PC-9 (cell line): Measurements from ENCODE around the gene LARGE1. TPM values are rescaled to one million over a fixed set of nuclear protein-coding genes. Genes with fewer than 3 reads are reported as not detected.

ENCODE experiments used
- BruUV-seq: library from RNA; stranded (reverse); fragments of 400-500 nt; replicated peaks from 2 replicates; lab custom pipeline; 2021; lab: Mats Ljungman, UMichigan
- CTCF ChIA-PET: fragments of 300-600 bp; sonication (Branson Sonifier 250); formaldehyde crosslinking; loops from one replicate; lab custom pipeline; 2022; ENCODE audit warnings: antibody characterized with exemption; lab: Charles Lee
- POLR2A ChIA-PET: fragments of 300-600 bp; sonication (Branson Sonifier 250); formaldehyde crosslinking; loops from one replicate; lab custom pipeline; 2022; ENCODE audit warnings: antibody characterized with exemption; ENCODE audit not compliant: unreplicated experiment; lab: Charles Lee
- DNase-seq, 2 experiments: peaks; one replicate each; pipeline versions ENCODE4 v3.0.0 to v3.0.0-alpha.2; 2015 to 2022; ENCODE audit warnings: mixed read lengths in 1 of 2
- H2AFZ ChIP-seq: fragments of 200-600 bp; sonication (generic); 2 replicates; pipeline ENCODE4 v1.8.1; 2017; ENCODE audit warnings: antibody characterized with exemption
- H3F3A ChIP-seq: fragments of 200-600 bp; sonication (generic); 2 replicates; pipeline ENCODE4 v1.8.1; 2017; ENCODE audit warnings: antibody characterized with exemption, mild to moderate bottlenecking, low read depth; ENCODE audit not compliant: insufficient read depth
- H3K27ac ChIP-seq: fragments of 200-600 bp; sonication (generic); 2 replicates; pipeline ENCODE4 v1.6.1; 2016; ENCODE audit warnings: mixed run types
- H3K27me3 ChIP-seq: fragments of 200-600 bp; sonication (generic); 2 replicates; pipeline ENCODE4 v1.6.1; 2016; ENCODE audit warnings: low read depth, mixed run types; ENCODE audit not compliant: insufficient read depth
- H3K36me3 ChIP-seq: fragments of 200-600 bp; sonication (generic); 2 replicates; pipeline ENCODE4 v1.6.1; 2016; ENCODE audit warnings: low read depth, mixed run types
- H3K4me1 ChIP-seq: fragments of 200-600 bp; sonication (generic); replicated peaks from 2 replicates; pipeline ENCODE4 v1.6.1; 2016; ENCODE audit warnings: mixed run types; ENCODE audit not compliant: insufficient read depth
- H3K4me2 ChIP-seq: fragments of 200-600 bp; sonication (generic); 2 replicates; pipeline ENCODE4 v1.6.1; 2017; ENCODE audit warnings: mixed run types
- H3K4me3 ChIP-seq: fragments of 200-600 bp; sonication (generic); 2 replicates; pipeline ENCODE4 v1.6.1; 2016; ENCODE audit warnings: mixed run types
- H3K79me2 ChIP-seq: fragments of 200-600 bp; sonication (generic); 2 replicates; pipeline ENCODE4 v1.6.1; 2017; ENCODE audit warnings: low read depth, mixed run types
- H3K9me2 ChIP-seq: fragments of 200-600 bp; sonication (generic); 2 replicates; pipeline ENCODE4 v1.8.1; 2017; ENCODE audit warnings: mild to moderate bottlenecking; ENCODE audit not compliant: insufficient read depth
- H3K9me3 ChIP-seq: fragments of 200-600 bp; sonication (generic); 2 replicates; pipeline ENCODE4 v1.8.1; 2016; ENCODE audit warnings: low read depth; ENCODE audit not compliant: insufficient read depth
- H4K20me1 ChIP-seq: fragments of 200-600 bp; sonication (generic); 2 replicates; pipeline ENCODE4 v1.8.1; 2017; ENCODE audit not compliant: insufficient read depth
- CTCF ChIP-seq: fragments of 200-600 bp; sonication (generic); conservative IDR thresholded peaks from 2 replicates; pipeline ENCODE4 v1.6.1; 2017; ENCODE audit warnings: mixed run types, antibody characterized with exemption, mild to moderate bottlenecking, moderate library complexity
- EZH2 ChIP-seq: fragments of 200-600 bp; sonication (generic); IDR thresholded peaks from 2 replicates; pipeline ENCODE4 v1.8.0; 2017; ENCODE audit warnings: antibody characterized with exemption, low read depth
- intact Hi-C: fragments of 100-400 bp; cut with micrococcal nuclease; formaldehyde crosslinking; loops from one replicate; pipeline ENCODE4 v1.10.0; 2022; ENCODE audit not compliant: unreplicated experiment
- total RNA-seq: library from RNA; stranded (reverse); gene quantifications from 2 replicates; pipeline ENCODE4 v1.2.3, GENCODE V29; 2021

The LARGE1 gene
- total RNA-seq, 1 experiment from 2014 or later = 12.5 TPM

GRCh38 chr22:33528183-33528582 lies 392.1 kb downstream of the LARGE1 start:
- CTCF ChIA-PET = no interaction called here
- POLR2A ChIA-PET = no interaction called here
- no peaks in the 10 kb centered on the region for H4K20me1 ChIP-seq
- no peaks in the 10 kb centered on the region for H3K79me2 ChIP-seq
- no peak overlapping the region for H2AFZ ChIP-seq
- H3K4me1 ChIP-seq = no peaks in the 10 kb centered on the region
- DNase-seq = no peak
- no peaks in the 10 kb centered on the region for H3K9me3 ChIP-seq
- no peaks in the 10 kb centered on the region for H3F3A ChIP-seq
- no peak overlapping the region for H3K27ac ChIP-seq
- no peak overlapping the region for H3K4me3 ChIP-seq
- intact Hi-C loops = no loop called here
- H3K27me3 ChIP-seq = no peaks in the 10 kb centered on the region
- BruUV-seq = no TSS peak
- H3K36me3 ChIP-seq = no peaks in the 10 kb centered on the region
- no peak overlapping the region for H3K4me2 ChIP-seq
- no peaks in the 10 kb centered on the region for H3K9me2 ChIP-seq
- TF ChIP-seq CTCF = no peak
- no peak for TF ChIP-seq EZH2

GRCh38 chr22:33526434-33527107 lies 393.7 kb downstream of the LARGE1 start:
- Histone ChIP-seq H3K36me3 (no peaks in the 10 kb centered on the region), H3K4me3 (no peak overlapping the region), H3F3A (no peaks in the 10 kb centered on the region), H4K20me1 (no peaks in the 10 kb centered on the region), H2AFZ (no peak overlapping the region), H3K4me2 (no peak overlapping the region), H3K27me3 (no peaks in the 10 kb centered on the region), H3K9me3 (no peaks in the 10 kb centered on the region), H3K79me2 (no peaks in the 10 kb centered on the region), H3K27ac (no peak overlapping the region), H3K4me1 (no peaks in the 10 kb centered on the region), H3K9me2 (no peaks in the 10 kb centered on the region)
- no peak for TF ChIP-seq EZH2
- TF ChIP-seq CTCF = no peak
- intact Hi-C loops = no loop called here
- DNase-seq = no peak
- ChIA-PET POLR2A (no interaction called here), CTCF (interaction anchor here (0.6 kb wide), 1 partner anchor 1663 kb away, joined by 3 read pairs; no protein-coding TSS in a partner anchor)
- no TSS peak for BruUV-seq

- ChIA-PET CTCF (no interaction called here), POLR2A (no interaction called here)
- Histone ChIP-seq H3K9me2 (no peaks in the 10 kb centered on the region), H3K4me2 (no peak overlapping the region), H3K4me1 (no peaks in the 10 kb centered on the region), H3K79me2 (no peaks in the 10 kb centered on the region), H3K36me3 (no peaks in the 10 kb centered on the region), H3K4me3 (no peak overlapping the region), H3K9me3 (no peaks in the 10 kb centered on the region), H4K20me1 (no peaks in the 10 kb centered on the region), H3K27ac (no peak overlapping the region), H3F3A (no peaks in the 10 kb centered on the region), H2AFZ (no peak overlapping the region), H3K27me3 (no peaks in the 10 kb centered on the region)
- intact Hi-C loops = no loop called here
- DNase-seq = no peak
- BruUV-seq = no TSS peak
- TF ChIP-seq CTCF (no peak), EZH2 (no peak)
These were observed 395.6 kb downstream of the LARGE1 start for GRCh38 chr22:33524511-33525260.
